Measurements from ENCODE around the gene CCDC136. TPM values are rescaled to one million over a fixed set of nuclear protein-coding genes. Genes with fewer than 3 reads are reported as not detected.

The CCDC136 gene
- total RNA-seq, 2 donors from 2014 or later = 46.0 to 51.2 TPM

DNA sequence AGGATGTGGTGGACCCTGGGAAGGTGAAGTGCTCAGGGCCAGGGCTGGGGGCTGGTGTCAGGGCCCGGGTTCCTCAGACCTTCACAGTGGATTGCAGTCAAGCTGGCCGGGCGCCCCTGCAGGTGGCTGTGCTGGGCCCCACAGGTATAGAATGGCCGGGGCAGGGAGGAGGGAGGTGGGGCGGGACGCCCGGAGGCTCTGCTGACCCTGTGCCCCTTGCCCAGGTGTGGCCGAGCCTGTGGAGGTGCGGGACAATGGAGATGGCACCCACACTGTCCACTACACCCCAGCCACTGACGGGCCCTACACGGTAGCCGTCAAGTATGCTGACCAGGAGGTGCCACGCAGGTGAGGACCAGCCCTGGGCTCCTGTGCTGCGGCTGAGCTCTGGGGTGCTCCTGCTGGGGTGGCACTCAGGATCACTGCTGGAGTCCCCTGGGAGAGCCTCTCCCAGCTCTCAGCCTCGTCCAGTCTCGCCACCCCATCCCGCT is 56.0 kb downstream of the CCDC136 start:
- Mint-ChIP-seq H3K36me3 (ENCODE audit: low read depth) (no peaks in the 10 kb centered on the region), H3K27ac (no peak overlapping the region), H3K4me3 (no peak overlapping the region)

DNA sequence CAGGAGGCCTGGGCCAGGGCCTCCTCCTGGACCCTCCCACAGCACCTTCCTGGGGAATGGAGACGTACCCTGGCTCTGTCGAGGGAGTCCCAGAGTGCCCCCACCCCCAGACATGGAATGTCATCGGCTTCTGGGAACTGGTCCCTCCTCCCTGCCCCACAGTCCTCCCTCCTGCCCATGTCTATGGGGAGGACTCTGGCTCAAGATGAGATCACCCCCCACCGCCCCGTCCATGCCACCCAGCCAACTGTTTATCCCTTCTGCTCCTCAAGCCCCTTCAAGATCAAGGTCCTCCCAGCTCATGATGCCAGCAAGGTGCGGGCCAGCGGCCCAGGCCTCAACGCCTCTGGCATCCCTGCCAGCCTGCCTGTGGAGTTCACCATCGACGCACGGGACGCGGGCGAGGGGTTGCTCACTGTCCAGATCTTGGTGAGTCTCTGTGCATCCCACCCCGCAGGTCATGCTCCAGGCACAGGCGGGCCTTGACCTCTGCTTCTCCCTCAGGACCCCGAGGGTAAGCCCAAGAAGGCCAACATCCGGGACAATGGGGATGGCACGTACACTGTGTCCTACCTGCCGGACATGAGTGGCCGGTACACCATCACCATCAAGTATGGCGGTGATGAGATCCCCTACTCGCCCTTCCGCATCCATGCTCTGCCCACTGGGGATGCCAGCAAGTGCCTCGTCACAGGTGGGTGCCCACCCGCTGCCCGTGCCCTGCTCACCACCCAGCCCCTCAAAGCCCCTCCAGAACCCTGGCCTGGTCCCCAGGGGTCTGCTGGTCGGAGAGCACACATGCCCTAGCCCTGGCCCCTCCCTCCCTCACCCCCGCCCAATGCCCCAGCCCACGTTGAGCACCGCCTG is 56.8 kb downstream of the CCDC136 start:
- Histone ChIP-seq H3K4me3 (ENCODE audit: low read length) (no peak overlapping the region), H3K27me3 (ENCODE audit: control insufficient read depth, insufficient read depth, low read length, poor library complexity, severe bottlenecking) (no peaks in the 10 kb centered on the region), H3K4me1 (ENCODE audit: control insufficient read depth, insufficient read depth, low read length) (no peaks in the 10 kb centered on the region), H3K9ac (ENCODE audit: extremely low read depth, low read length, poor library complexity, severe bottlenecking) (no peak overlapping the region), H3K36me3 (ENCODE audit: control insufficient read depth, insufficient read depth, low read length) (no peaks in the 10 kb centered on the region), H3K9me3 (ENCODE audit: control insufficient read depth, low read length) (no peaks in the 10 kb centered on the region), H3K27ac (ENCODE audit: low read depth, low read length) (no peak overlapping the region)
- TF ChIP-seq, protein P1, sequence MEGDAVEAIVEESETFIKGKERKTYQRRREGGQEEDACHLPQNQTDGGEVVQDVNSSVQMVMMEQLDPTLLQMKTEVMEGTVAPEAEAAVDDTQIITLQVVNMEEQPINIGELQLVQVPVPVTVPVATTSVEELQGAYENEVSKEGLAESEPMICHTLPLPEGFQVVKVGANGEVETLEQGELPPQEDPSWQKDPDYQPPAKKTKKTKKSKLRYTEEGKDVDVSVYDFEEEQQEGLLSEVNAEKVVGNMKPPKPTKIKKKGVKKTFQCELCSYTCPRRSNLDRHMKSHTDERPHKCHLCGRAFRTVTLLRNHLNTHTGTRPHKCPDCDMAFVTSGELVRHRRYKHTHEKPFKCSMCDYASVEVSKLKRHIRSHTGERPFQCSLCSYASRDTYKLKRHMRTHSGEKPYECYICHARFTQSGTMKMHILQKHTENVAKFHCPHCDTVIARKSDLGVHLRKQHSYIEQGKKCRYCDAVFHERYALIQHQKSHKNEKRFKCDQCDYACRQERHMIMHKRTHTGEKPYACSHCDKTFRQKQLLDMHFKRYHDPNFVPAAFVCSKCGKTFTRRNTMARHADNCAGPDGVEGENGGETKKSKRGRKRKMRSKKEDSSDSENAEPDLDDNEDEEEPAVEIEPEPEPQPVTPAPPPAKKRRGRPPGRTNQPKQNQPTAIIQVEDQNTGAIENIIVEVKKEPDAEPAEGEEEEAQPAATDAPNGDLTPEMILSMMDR (conservative IDR thresholded peaks at IDR 0.05) = no peak
- Mint-ChIP-seq H3K9me3 (no peaks in the 10 kb centered on the region), H3K27me3 (ENCODE audit: insufficient read depth) (no peaks in the 10 kb centered on the region), H3K4me1 (no peaks in the 10 kb centered on the region), H3K36me3 (ENCODE audit: low read depth) (peaks cover 2% of the 10 kb centered on the region), H3K4me3 (no peak overlapping the region), H3K27ac (no peak overlapping the region)
- no peak for DNase-seq
- 92 to 93% methylated on average over 10 to 31 of the region's 31 CpGs for WGBS, 2 experiments (ENCODE audit: insufficient coverage in 1 of 2, insufficient read length in 1 of 2)

More for the DNA sequence above, 56.0 kb downstream of the CCDC136 start:
- Mint-ChIP-seq H3K27me3 (ENCODE audit: insufficient read depth) (no peaks in the 10 kb centered on the region), H3K9me3 (no peaks in the 10 kb centered on the region), H3K4me1 (no peaks in the 10 kb centered on the region)
- no peaks in the 10 kb centered on the region for H3K4me1 ChIP-seq (ENCODE audit: control insufficient read depth, insufficient read depth, low read length)
- no peaks in the 10 kb centered on the region for H3K9me3 ChIP-seq (ENCODE audit: control insufficient read depth, low read length)
- no peak overlapping the region for H3K9ac ChIP-seq (ENCODE audit: extremely low read depth, low read length, poor library complexity, severe bottlenecking)
- no peak for DNase-seq
- H3K4me3 ChIP-seq (ENCODE audit: low read length) = no peak overlapping the region
- TF ChIP-seq, protein P1 (conservative IDR thresholded peaks at IDR 0.05) = no peak
- peaks cover 3% of the 10 kb centered on the region for H3K36me3 ChIP-seq (ENCODE audit: control insufficient read depth, insufficient read depth, low read length)
- WGBS, 2 experiments (ENCODE audit: insufficient coverage in 1 of 2, insufficient read length in 1 of 2) = 89 to 94% methylated on average over 9 to 17 of the region's 17 CpGs
- no peak overlapping the region for H3K27ac ChIP-seq (ENCODE audit: low read depth, low read length)
- H3K27me3 ChIP-seq (ENCODE audit: control insufficient read depth, insufficient read depth, low read length, poor library complexity, severe bottlenecking) = no peaks in the 10 kb centered on the region

DNA sequence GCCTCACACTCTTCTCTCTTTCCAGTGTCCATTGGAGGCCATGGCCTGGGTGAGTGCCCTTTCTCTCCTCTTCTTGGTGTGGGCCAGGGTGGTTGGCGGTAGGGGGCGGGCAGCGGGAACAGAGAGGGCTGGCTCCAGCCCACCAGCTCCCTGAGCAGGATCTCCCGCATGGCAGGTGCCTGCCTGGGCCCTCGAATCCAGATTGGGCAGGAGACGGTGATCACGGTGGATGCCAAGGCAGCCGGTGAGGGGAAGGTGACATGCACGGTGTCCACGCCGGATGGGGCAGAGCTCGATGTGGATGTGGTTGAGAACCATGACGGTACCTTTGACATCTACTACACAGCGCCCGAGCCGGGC is 57.4 kb downstream of the CCDC136 start:
- no peaks in the 10 kb centered on the region for H3K27me3 Mint-ChIP-seq (ENCODE audit: insufficient read depth)
- Histone ChIP-seq H3K4me3 (ENCODE audit: low read length) (no peak overlapping the region), H3K9ac (ENCODE audit: extremely low read depth, low read length, poor library complexity, severe bottlenecking) (no peak overlapping the region), H3K27ac (ENCODE audit: low read depth, low read length) (no peak overlapping the region), H3K36me3 (ENCODE audit: control insufficient read depth, insufficient read depth, low read length) (no peaks in the 10 kb centered on the region), H3K9me3 (ENCODE audit: control insufficient read depth, low read length) (no peaks in the 10 kb centered on the region), H3K27me3 (ENCODE audit: control insufficient read depth, insufficient read depth, low read length, poor library complexity, severe bottlenecking) (no peaks in the 10 kb centered on the region), H3K4me1 (ENCODE audit: control insufficient read depth, insufficient read depth, low read length) (no peaks in the 10 kb centered on the region)
- H3K27ac Mint-ChIP-seq = no peak overlapping the region
- TF ChIP-seq, protein P1 (conservative IDR thresholded peaks at IDR 0.05) = no peak
- no peaks in the 10 kb centered on the region for H3K9me3 Mint-ChIP-seq
- H3K36me3 Mint-ChIP-seq (ENCODE audit: low read depth) = peaks cover 2% of the 10 kb centered on the region
- no peaks in the 10 kb centered on the region for H3K4me1 Mint-ChIP-seq
- DNase-seq = no peak
- 94 to 97% methylated on average over 13 to 16 of the region's 16 CpGs for WGBS, 2 experiments (ENCODE audit: insufficient coverage in 1 of 2, insufficient read length in 1 of 2)
- H3K4me3 Mint-ChIP-seq = no peak overlapping the region

All from endodermal cell (in vitro differentiated cells).